OCI-LY1 (cell line): ENCODE data around the gene RBM45.

Experiments used
- CTCF ChIP-seq: fragments of 200-600 bp; sonication (generic), shearing (Covaris generic); IDR thresholded peaks from 2 replicates; pipeline ENCODE4 v1.5.1; 2017; ENCODE audit warnings: mild to moderate bottlenecking, antibody characterized with exemption, low read length, moderate library complexity, mixed read lengths
- EZH2 ChIP-seq: fragments of 200-600 bp; sonication (generic), shearing (Covaris generic); IDR thresholded peaks from 2 replicates; pipeline ENCODE4 v1.8.0; 2017; ENCODE audit warnings: borderline replicate concordance, mixed run types, mild to moderate bottlenecking, antibody characterized with exemption, low read length, moderate library complexity, mixed read lengths

GRCh38 chr2:178088774-178089270 is 23.4 kb upstream of the RBM45 start:
- TF ChIP-seq CTCF: no peak
- no peak for TF ChIP-seq EZH2
